ENCODE data around the gene CLPTM1L.

The CLPTM1L gene

DNA sequence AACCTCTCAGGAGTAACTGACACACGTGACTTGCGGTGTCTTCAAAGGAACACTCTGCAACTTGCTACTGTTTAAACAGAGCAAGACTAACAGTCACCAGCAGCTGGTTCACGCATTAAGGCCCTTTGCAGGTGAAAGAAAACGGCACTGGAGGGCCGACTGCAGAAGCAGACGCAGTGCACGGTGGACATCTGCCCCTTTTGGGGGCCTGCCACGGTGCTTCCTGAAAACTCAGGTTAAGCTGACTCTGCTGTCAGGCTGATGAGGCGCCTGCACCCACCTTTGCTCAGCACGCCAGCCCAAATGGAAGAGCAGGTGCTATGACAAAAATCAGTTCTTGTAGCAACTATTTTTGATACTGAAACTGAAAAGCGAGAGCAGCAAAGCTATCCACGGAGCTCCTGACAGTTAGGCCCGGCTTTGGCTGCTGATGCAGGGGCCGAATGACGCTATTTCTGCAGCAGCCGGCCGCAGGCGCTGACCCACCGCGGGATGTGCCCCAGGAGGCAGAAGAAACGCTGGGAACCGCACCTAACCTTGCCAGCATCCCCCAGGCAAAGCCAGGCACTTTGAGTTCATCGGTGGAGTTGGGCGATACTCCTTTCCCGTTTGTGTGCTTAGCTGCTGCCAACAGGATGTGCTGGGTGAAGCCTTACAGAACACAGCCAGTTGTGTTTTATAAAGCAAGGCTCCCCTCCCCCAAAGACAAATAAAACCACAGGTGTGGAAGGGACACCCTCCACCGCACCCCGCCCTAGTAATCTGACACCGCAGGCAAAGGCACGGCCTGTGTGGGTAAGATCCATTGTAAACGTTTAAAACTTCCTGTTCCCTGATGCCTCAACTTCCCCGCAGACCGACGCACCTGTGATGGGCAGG, 29.0 kb downstream of the CLPTM1L start:
- no peak overlapping the region for H2BK15ac ChIP-seq (replicated peaks; ENCODE audit: low read depth)
- H4K5ac ChIP-seq (ENCODE audit: low read length), result no peak overlapping the region
- no CpG with 5 or more reads among the region's 33 CpGs for WGBS (ENCODE audit: extremely low coverage, insufficient coverage, low lambda C conversion rate)
- peaks cover 6% of the 10 kb centered on the region for H3K36me3 ChIP-seq (ENCODE audit: control insufficient read depth, insufficient read depth, low read length)
- H3K4ac ChIP-seq (ENCODE audit: low read depth, low read length), result no peak overlapping the region
- H3K27ac ChIP-seq (ENCODE audit: low read depth, low read length), result no peak overlapping the region
- H3K4me1 ChIP-seq (ENCODE audit: control insufficient read depth, low read depth, low read length), result no peaks in the 10 kb centered on the region
- H3K9ac ChIP-seq (ENCODE audit: low read length), result no peak overlapping the region
- no peaks in the 10 kb centered on the region for H3K79me2 ChIP-seq (ENCODE audit: control insufficient read depth, insufficient read depth, low read length)
- no peak overlapping the region for H3K4me3 ChIP-seq (ENCODE audit: low read length)
- no peak overlapping the region for H3K23ac ChIP-seq (ENCODE audit: low read length)
- H2BK5ac ChIP-seq (ENCODE audit: low read length), result no peak overlapping the region
- H3K56ac ChIP-seq (ENCODE audit: low read length), result no peak overlapping the region
- H3K27me3 ChIP-seq (ENCODE audit: insufficient read depth, low read length, poor library complexity), result no peaks in the 10 kb centered on the region
- H4K8ac ChIP-seq (ENCODE audit: low read depth, low read length), result no peak overlapping the region
- peak; percentile 45 for DNase-seq
- no peak overlapping the region for H2BK120ac ChIP-seq (ENCODE audit: low read depth, low read length)
- no peak overlapping the region for H3K4me2 ChIP-seq (ENCODE audit: low read length)
- H3K18ac ChIP-seq (ENCODE audit: low read length), result no peak overlapping the region
- H3K79me1 ChIP-seq (ENCODE audit: low read length), result no peaks in the 10 kb centered on the region
- H2AK5ac ChIP-seq (ENCODE audit: low read length), result no peak overlapping the region

DNA sequence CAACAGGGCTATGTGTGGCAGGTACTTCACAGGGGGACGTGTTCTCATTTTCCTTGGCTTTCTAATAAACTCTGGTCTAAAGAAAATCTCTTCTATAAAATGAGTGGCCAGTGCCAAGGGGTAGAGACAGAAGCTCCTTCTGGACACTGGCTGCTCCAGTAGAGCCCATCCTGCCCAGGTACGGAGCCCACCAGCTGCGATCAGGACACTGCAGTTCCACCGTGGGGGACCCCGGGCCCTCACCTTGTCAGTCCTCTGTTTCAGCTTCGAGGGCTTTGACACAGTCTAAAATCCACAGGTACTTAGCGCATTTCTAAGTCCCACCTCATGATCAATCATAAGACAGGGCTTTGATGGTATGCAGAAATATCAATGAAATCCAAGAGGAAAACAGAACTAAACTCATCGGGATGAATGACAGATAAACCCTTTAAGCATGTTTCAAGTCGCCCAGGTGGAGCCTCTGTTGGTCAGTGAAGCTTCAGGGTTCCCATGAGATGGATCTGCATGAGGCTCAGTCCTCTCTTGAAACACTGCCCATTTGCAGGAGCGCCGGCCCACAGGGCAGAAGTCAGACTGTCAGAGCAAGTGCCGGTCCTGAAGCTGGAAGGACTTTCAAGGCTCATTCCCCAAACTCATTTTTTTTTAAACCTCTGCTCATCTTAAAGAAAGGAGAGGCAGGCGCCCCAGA, 29.7 kb downstream of the CLPTM1L start:
- H3K4me3 ChIP-seq (ENCODE audit: low read length), result no peak overlapping the region
- no peak overlapping the region for H3K23ac ChIP-seq (ENCODE audit: low read length)
- no peak overlapping the region for H4K8ac ChIP-seq (ENCODE audit: low read depth, low read length)
- H3K36me3 ChIP-seq (ENCODE audit: control insufficient read depth, insufficient read depth, low read length), result peaks cover 6% of the 10 kb centered on the region
- H3K4ac ChIP-seq (ENCODE audit: low read depth, low read length), result no peak overlapping the region
- H2BK120ac ChIP-seq (ENCODE audit: low read depth, low read length), result no peak overlapping the region
- no peak overlapping the region for H2BK5ac ChIP-seq (ENCODE audit: low read length)
- no peak overlapping the region for H2AK5ac ChIP-seq (ENCODE audit: low read length)
- no peaks in the 10 kb centered on the region for H3K4me1 ChIP-seq (ENCODE audit: control insufficient read depth, low read depth, low read length)
- H3K27ac ChIP-seq (ENCODE audit: low read depth, low read length), result no peak overlapping the region
- DNase-seq, result no peak
- H3K56ac ChIP-seq (ENCODE audit: low read length), result no peak overlapping the region
- no CpG with 5 or more reads among the region's 13 CpGs for WGBS (ENCODE audit: extremely low coverage, insufficient coverage, low lambda C conversion rate)
- H3K4me2 ChIP-seq (ENCODE audit: low read length), result no peak overlapping the region
- H2BK15ac ChIP-seq (replicated peaks; ENCODE audit: low read depth), result no peak overlapping the region
- no peaks in the 10 kb centered on the region for H3K27me3 ChIP-seq (ENCODE audit: insufficient read depth, low read length, poor library complexity)
- no peak overlapping the region for H3K9ac ChIP-seq (ENCODE audit: low read length)
- H3K18ac ChIP-seq (ENCODE audit: low read length), result no peak overlapping the region
- no peaks in the 10 kb centered on the region for H3K79me2 ChIP-seq (ENCODE audit: control insufficient read depth, insufficient read depth, low read length)
- no peak overlapping the region for H4K5ac ChIP-seq (ENCODE audit: low read length)
- H3K79me1 ChIP-seq (ENCODE audit: low read length), result no peaks in the 10 kb centered on the region

DNA sequence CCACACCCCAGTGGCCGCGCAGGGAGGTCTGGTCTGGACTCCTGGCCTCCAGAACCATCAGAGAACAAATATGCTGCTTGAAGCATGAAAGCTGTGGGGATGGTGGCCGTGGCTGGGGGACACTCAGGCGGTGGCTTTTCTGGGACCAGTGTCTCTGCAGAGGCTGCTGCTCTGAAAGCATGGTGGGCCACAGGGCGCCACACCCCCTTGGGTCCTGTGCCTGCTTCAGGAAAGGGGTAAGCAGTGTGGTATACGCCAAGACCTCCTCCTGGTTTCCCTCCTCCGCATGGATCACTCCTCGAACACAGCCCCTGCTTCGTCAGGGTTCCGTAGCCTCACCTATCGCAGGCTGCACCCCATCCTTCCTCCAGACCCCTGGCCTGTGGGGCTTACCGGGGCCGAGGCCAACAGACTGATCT, 30.3 kb downstream of the CLPTM1L start:
- no peak overlapping the region for H3K9ac ChIP-seq (ENCODE audit: low read length)
- H3K4me3 ChIP-seq (ENCODE audit: low read length), result no peak overlapping the region
- H2AK5ac ChIP-seq (ENCODE audit: low read length), result no peak overlapping the region
- H3K27me3 ChIP-seq (ENCODE audit: insufficient read depth, low read length, poor library complexity), result no peaks in the 10 kb centered on the region
- no peak overlapping the region for H3K4me2 ChIP-seq (ENCODE audit: low read length)
- no peak for DNase-seq
- H4K5ac ChIP-seq (ENCODE audit: low read length), result no peak overlapping the region
- no peaks in the 10 kb centered on the region for H3K79me2 ChIP-seq (ENCODE audit: control insufficient read depth, insufficient read depth, low read length)
- H3K56ac ChIP-seq (ENCODE audit: low read length), result no peak overlapping the region
- no peak overlapping the region for H3K4ac ChIP-seq (ENCODE audit: low read depth, low read length)
- H3K27ac ChIP-seq (ENCODE audit: low read depth, low read length), result no peak overlapping the region
- no peak overlapping the region for H2BK120ac ChIP-seq (ENCODE audit: low read depth, low read length)
- H3K4me1 ChIP-seq (ENCODE audit: control insufficient read depth, low read depth, low read length), result no peaks in the 10 kb centered on the region
- H2BK5ac ChIP-seq (ENCODE audit: low read length), result no peak overlapping the region
- H2BK15ac ChIP-seq (replicated peaks; ENCODE audit: low read depth), result no peak overlapping the region
- H3K36me3 ChIP-seq (ENCODE audit: control insufficient read depth, insufficient read depth, low read length), result peaks cover 6% of the 10 kb centered on the region
- WGBS (ENCODE audit: extremely low coverage, insufficient coverage, low lambda C conversion rate), result no CpG with 5 or more reads among the region's 13 CpGs
- no peak overlapping the region for H3K23ac ChIP-seq (ENCODE audit: low read length)
- H3K18ac ChIP-seq (ENCODE audit: low read length), result no peak overlapping the region
- no peaks in the 10 kb centered on the region for H3K79me1 ChIP-seq (ENCODE audit: low read length)
- H4K8ac ChIP-seq (ENCODE audit: low read depth, low read length), result no peak overlapping the region

DNA sequence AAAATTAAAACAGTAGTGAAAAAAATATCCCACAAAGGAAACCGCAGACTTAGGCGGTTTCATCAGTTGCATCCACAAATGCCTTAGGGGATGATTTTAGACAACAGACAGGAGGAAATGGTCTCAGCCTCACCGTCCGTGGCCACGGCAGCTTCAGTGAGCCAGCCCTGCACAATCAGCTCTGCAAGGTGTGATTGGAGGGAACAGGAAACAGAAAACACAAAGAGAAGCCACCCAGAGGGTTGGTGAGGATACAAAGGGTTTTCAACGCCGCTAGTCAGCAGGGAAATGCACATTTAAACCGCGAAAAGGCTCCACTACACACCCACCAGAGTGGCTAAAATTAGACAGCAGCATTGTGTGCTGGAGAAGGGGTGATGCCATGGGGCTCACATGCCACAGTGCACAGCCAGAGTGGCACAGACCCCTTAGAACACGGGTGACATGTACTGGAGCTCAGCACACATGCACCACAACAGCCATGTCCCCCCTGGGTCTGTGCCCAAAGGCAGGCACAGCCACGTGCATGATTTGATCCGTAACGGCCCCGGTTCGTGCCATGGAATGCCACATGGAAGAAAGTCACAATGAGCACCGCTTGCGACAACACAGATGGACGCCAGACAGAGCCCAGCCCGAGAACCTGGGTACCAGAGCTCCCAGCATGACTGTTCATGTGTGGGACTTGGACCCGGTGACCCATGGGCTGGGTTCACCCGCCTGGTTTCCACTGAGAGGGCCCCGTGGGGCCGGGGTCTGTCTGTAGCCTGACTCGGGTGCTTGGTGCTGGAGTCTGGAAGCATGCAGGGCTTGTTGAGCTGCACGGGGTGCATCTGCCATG, 31.7 kb downstream of the CLPTM1L start:
- H3K4ac ChIP-seq (ENCODE audit: low read depth, low read length), result no peak overlapping the region
- H3K27ac ChIP-seq (ENCODE audit: low read depth, low read length), result no peak overlapping the region
- no peak overlapping the region for H3K56ac ChIP-seq (ENCODE audit: low read length)
- H2BK5ac ChIP-seq (ENCODE audit: low read length), result no peak overlapping the region
- no peak overlapping the region for H2BK120ac ChIP-seq (ENCODE audit: low read depth, low read length)
- no peak overlapping the region for H3K9ac ChIP-seq (ENCODE audit: low read length)
- no peak overlapping the region for H3K4me3 ChIP-seq (ENCODE audit: low read length)
- no peak for DNase-seq
- H3K36me3 ChIP-seq (ENCODE audit: control insufficient read depth, insufficient read depth, low read length), result peaks cover 4% of the 10 kb centered on the region
- no peak overlapping the region for H3K4me2 ChIP-seq (ENCODE audit: low read length)
- H2AK5ac ChIP-seq (ENCODE audit: low read length), result no peak overlapping the region
- no peaks in the 10 kb centered on the region for H3K27me3 ChIP-seq (ENCODE audit: insufficient read depth, low read length, poor library complexity)
- H3K4me1 ChIP-seq (ENCODE audit: control insufficient read depth, low read depth, low read length), result no peaks in the 10 kb centered on the region
- no peak overlapping the region for H4K8ac ChIP-seq (ENCODE audit: low read depth, low read length)
- no peak overlapping the region for H3K18ac ChIP-seq (ENCODE audit: low read length)
- WGBS (ENCODE audit: extremely low coverage, insufficient coverage, low lambda C conversion rate), result no CpG with 5 or more reads among the region's 25 CpGs
- H3K79me1 ChIP-seq (ENCODE audit: low read length), result no peaks in the 10 kb centered on the region
- H2BK15ac ChIP-seq (replicated peaks; ENCODE audit: low read depth), result no peak overlapping the region
- no peak overlapping the region for H4K5ac ChIP-seq (ENCODE audit: low read length)
- H3K79me2 ChIP-seq (ENCODE audit: control insufficient read depth, insufficient read depth, low read length), result no peaks in the 10 kb centered on the region
- no peak overlapping the region for H3K23ac ChIP-seq (ENCODE audit: low read length)

DNA sequence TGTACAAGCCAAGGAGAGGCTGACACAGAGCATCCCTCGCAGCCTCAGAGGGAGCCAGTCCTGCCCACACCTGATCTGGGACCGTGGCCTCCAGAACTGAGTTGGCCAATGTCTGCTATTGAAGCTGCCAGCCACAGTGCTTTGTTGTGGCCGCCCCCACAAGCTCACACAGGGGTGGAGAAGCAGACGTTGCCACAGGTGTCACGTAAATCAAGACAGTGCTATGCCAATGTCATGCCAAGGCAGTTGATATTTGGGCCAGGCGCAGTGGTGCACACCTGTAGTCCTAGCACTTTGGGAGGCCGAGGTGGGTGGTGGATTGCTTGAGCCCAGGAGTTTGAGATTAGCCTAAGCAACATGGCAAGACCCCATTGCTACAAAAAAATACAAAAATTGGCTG, 32.7 kb downstream of the CLPTM1L start:
- Histone ChIP-seq H3K4ac (ENCODE audit: low read depth, low read length) (no peak overlapping the region), H3K79me1 (ENCODE audit: low read length) (no peaks in the 10 kb centered on the region), H2BK120ac (ENCODE audit: low read depth, low read length) (no peak overlapping the region), H3K4me1 (ENCODE audit: control insufficient read depth, low read depth, low read length) (no peaks in the 10 kb centered on the region), H2BK5ac (ENCODE audit: low read length) (no peak overlapping the region), H3K9ac (ENCODE audit: low read length) (no peak overlapping the region), H3K23ac (ENCODE audit: low read length) (no peak overlapping the region), H3K79me2 (ENCODE audit: control insufficient read depth, insufficient read depth, low read length) (no peaks in the 10 kb centered on the region), H4K5ac (ENCODE audit: low read length) (no peak overlapping the region), H3K56ac (ENCODE audit: low read length) (no peak overlapping the region), H2BK15ac (replicated peaks; ENCODE audit: low read depth) (no peak overlapping the region), H3K18ac (ENCODE audit: low read length) (no peak overlapping the region), H3K27ac (ENCODE audit: low read depth, low read length) (no peak overlapping the region), H4K8ac (ENCODE audit: low read depth, low read length) (no peak overlapping the region), H3K27me3 (ENCODE audit: insufficient read depth, low read length, poor library complexity) (no peaks in the 10 kb centered on the region), H3K4me2 (ENCODE audit: low read length) (no peak overlapping the region), H2AK5ac (ENCODE audit: low read length) (no peak overlapping the region), H3K4me3 (ENCODE audit: low read length) (no peak overlapping the region), H3K36me3 (ENCODE audit: control insufficient read depth, insufficient read depth, low read length) (peaks cover 1% of the 10 kb centered on the region)
- no CpG with 5 or more reads among the region's 7 CpGs for WGBS (ENCODE audit: extremely low coverage, insufficient coverage, low lambda C conversion rate)
- no peak for DNase-seq

All from mesendoderm (in vitro differentiated cells).